Measurements from ENCODE around the gene DNA2.
"Not testable (repeated sequence)": the region's sequence is repeated elsewhere in the genome, so short reads cannot be mapped to it uniquely, and the experiment has no call there.

DNA2 gene

DNA sequence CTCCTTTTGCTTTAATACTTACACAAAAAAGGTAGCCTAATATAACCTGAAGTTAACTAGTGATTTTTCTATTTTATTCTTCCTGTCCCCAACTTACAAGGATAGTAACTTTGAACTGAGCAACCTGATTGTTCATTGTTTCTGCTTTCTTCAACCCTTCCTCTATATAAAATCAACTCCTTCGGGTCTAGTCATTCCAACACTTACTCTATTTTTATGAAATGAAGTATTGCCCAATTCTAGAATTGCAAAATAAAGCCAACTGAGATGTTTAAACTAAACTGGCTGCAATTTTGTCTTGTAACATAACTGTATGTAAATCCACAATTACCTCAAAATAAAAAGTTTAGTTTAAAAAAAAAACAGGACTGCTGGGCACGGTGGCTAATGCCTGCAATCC lies 20.3 kb upstream of the DNA2 start:
- Histone ChIP-seq H3K4me2 (ENCODE audit: low read length) (no peak overlapping the region), H3K9ac (ENCODE audit: low read depth, low read length) (no peak overlapping the region), H3K36me3 (ENCODE audit: insufficient read depth, low read length) (peaks cover 29% of the 10 kb centered on the region), H3K9me3 (replicated peaks; ENCODE audit: low read length) (no peaks in the 10 kb centered on the region), H3K4me3 (ENCODE audit: low read length) (no peak overlapping the region), H3K27me3 (ENCODE audit: control insufficient read depth, insufficient read depth, low read length) (no peaks in the 10 kb centered on the region), H3K4me1 (ENCODE audit: control insufficient read depth, insufficient read depth, low read length) (no peaks in the 10 kb centered on the region)

DNA sequence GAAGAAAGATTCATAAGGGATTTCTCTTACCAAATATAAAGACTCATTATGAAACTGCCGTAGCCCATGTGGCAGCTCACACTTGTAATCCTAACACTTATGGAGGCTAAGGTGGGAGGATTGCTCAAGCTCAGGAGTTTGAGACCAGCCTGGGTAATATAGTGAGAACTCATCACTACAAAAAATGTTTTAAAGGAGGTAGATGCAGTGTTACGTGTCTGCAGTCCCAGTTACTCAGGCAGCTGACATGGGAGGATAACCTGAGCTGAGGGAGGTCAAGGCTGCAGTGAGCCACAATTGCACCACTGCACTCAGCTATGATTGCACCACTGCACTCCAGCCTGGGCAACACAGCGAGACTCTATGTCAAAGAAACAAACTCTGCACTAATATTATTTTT lies 18.1 kb upstream of the DNA2 start:
- Histone ChIP-seq H3K36me3 (ENCODE audit: insufficient read depth, low read length) (peaks cover 27% of the 10 kb centered on the region), H3K4me3 (ENCODE audit: low read length) (no peak overlapping the region), H3K4me2 (ENCODE audit: low read length) (no peak overlapping the region), H3K9ac (ENCODE audit: low read depth, low read length) (no peak overlapping the region), H3K9me3 (replicated peaks; ENCODE audit: low read length) (no peaks in the 10 kb centered on the region), H3K27me3 (ENCODE audit: control insufficient read depth, insufficient read depth, low read length) (no peaks in the 10 kb centered on the region), H3K4me1 (ENCODE audit: control insufficient read depth, insufficient read depth, low read length) (no peaks in the 10 kb centered on the region)

DNA sequence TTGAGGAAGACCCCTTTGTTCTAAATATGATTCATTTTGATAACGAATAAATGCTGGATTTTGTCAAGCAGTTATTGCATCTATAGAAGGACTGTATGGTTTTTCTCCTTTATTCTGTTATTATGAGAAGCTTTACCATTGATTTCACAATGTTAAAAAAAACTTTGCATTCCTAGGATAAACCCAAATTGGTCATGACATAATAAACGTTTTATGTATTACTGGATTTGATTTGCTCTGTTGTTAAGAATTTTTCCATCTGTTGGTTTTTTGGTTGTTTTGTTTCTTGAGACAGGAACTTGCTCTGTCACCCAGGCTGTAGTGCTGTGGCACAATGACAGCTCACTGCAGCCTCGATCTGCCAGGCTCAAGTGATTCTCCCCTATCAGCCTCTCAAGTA lies 2.2 kb upstream of the DNA2 start:
- H3K36me3 ChIP-seq (ENCODE audit: insufficient read depth, low read length): no peaks in the 10 kb centered on the region
- no peak overlapping the region for H3K9ac ChIP-seq (ENCODE audit: low read depth, low read length)
- H3K4me3 ChIP-seq (ENCODE audit: low read length): no peak overlapping the region
- H3K4me2 ChIP-seq (ENCODE audit: low read length): no peak overlapping the region
- no peaks in the 10 kb centered on the region for H3K27me3 ChIP-seq (ENCODE audit: control insufficient read depth, insufficient read depth, low read length)
- no peaks in the 10 kb centered on the region for H3K9me3 ChIP-seq (replicated peaks; ENCODE audit: low read length)
- peaks cover 19% of the 10 kb centered on the region for H3K4me1 ChIP-seq (ENCODE audit: control insufficient read depth, insufficient read depth, low read length)

DNA sequence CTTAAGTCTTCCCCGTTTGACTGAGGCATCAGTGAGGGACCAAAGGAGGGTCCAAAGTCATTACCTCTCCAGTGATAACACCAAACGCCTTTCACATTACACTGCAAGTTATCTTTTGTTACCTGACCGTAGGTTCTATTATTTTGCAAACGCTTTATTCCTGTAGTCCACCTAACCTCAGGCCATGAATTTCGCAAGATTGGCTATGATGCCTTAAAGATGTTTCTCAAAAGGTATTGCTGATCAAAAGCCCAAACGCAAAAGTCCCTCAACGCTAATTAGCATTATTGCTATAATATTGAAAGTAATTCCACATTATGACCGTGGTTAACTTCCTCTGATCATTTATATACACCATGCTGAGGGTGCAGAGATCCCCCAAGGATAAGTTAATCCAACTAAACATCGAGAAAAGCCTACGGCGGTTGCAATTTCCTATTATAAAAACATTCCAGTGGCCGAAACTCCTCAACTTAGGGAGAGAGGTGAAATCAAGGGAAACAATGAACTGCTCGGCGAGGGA lies 649 bp downstream of the DNA2 start:
- H3K36me3 ChIP-seq (ENCODE audit: insufficient read depth, low read length): no peaks in the 10 kb centered on the region
- H3K4me2 ChIP-seq (ENCODE audit: low read length): peak overlapping the region; percentile 87
- peak overlapping the region; percentile 86 for H3K4me3 ChIP-seq (ENCODE audit: low read length)
- peaks cover 19% of the 10 kb centered on the region for H3K4me1 ChIP-seq (ENCODE audit: control insufficient read depth, insufficient read depth, low read length)
- H3K9ac ChIP-seq (ENCODE audit: low read depth, low read length): peak overlapping the region; percentile 84
- no peaks in the 10 kb centered on the region for H3K27me3 ChIP-seq (ENCODE audit: control insufficient read depth, insufficient read depth, low read length)
- H3K9me3 ChIP-seq (replicated peaks; ENCODE audit: low read length): no peaks in the 10 kb centered on the region

DNA sequence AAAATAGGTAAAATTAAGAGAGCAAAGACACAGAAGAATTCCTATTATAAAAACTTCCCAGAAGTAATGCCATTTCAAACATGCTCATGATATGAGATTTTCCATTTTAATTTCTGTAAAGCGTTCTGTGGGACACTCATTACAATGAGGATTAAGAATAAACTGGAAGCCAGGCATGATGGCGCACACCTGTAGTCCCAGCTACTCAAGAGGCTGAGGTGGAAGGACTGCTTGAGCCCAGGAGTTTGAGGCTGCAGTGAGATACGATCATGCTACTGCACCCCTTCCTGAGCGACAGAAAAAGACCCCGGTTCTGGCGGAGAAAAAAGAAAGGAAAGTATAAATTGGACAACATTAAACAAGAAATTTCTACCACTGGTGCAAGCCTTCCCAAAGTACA lies 1.5 kb downstream of the DNA2 start:
- H3K36me3 ChIP-seq (ENCODE audit: insufficient read depth, low read length): peaks cover 3% of the 10 kb centered on the region
- peak overlapping the region; percentile 87 for H3K4me2 ChIP-seq (ENCODE audit: low read length)
- peaks cover 19% of the 10 kb centered on the region for H3K4me1 ChIP-seq (ENCODE audit: control insufficient read depth, insufficient read depth, low read length)
- peak overlapping the region; percentile 86 for H3K4me3 ChIP-seq (ENCODE audit: low read length)
- no peaks in the 10 kb centered on the region for H3K27me3 ChIP-seq (ENCODE audit: control insufficient read depth, insufficient read depth, low read length)
- peak overlapping the region; percentile 84 for H3K9ac ChIP-seq (ENCODE audit: low read depth, low read length)
- no peaks in the 10 kb centered on the region for H3K9me3 ChIP-seq (replicated peaks; ENCODE audit: low read length)

DNA sequence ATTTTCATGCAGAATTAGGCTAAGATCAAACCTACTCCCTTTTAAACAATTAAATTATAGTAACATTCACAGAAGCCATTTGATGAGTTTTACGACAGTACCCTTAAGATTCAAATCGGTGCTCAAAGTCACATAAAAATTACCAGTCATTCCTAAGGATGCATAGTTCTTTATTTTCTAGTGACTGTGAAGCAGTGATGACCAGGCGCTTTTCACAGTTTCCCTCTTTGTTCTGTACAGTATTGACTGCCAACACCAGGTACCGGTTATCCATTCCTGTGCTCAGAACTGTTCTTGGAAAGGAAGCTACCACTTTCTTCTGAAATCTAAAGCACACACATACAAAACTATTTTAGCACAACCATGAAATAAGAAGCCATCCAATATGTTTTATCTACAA lies 1.9 kb downstream of the DNA2 start:
- Histone ChIP-seq H3K27me3 (ENCODE audit: control insufficient read depth, insufficient read depth, low read length) (no peaks in the 10 kb centered on the region), H3K4me2 (ENCODE audit: low read length) (peak overlapping the region; percentile 87), H3K9me3 (replicated peaks; ENCODE audit: low read length) (no peaks in the 10 kb centered on the region), H3K4me1 (ENCODE audit: control insufficient read depth, insufficient read depth, low read length) (peaks cover 19% of the 10 kb centered on the region), H3K4me3 (ENCODE audit: low read length) (no peak overlapping the region), H3K36me3 (ENCODE audit: insufficient read depth, low read length) (peaks cover 4% of the 10 kb centered on the region), H3K9ac (ENCODE audit: low read depth, low read length) (peak overlapping the region; percentile 84)

DNA sequence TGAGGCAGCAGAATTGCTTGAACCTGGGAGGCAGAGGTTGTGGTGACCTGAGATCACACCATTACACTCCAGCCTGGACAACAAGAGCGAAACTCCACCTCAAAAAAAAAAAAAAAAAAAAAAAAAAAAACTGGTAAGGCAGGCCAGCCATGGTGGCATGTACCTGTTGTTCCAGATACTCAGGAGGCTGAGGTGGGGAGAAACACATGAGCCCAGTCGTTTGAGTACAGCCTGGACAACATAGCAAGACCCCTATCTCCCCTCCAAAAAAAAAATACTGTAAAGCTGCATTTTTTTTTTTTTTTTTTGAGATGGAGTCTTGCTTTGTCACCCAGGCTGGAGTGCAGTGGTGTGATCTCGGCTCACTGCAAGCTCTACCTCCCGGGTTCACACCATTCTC lies 7.0 kb downstream of the DNA2 start:
- not testable (repeated sequence) for H3K4me1 ChIP-seq (ENCODE audit: control insufficient read depth, insufficient read depth, low read length); H3K9ac ChIP-seq (ENCODE audit: low read depth, low read length); H3K36me3 ChIP-seq (ENCODE audit: insufficient read depth, low read length); H3K4me2 ChIP-seq (ENCODE audit: low read length); H3K4me3 ChIP-seq (ENCODE audit: low read length); H3K27me3 ChIP-seq (ENCODE audit: control insufficient read depth, insufficient read depth, low read length); H3K9me3 ChIP-seq (replicated peaks; ENCODE audit: low read length)

DNA sequence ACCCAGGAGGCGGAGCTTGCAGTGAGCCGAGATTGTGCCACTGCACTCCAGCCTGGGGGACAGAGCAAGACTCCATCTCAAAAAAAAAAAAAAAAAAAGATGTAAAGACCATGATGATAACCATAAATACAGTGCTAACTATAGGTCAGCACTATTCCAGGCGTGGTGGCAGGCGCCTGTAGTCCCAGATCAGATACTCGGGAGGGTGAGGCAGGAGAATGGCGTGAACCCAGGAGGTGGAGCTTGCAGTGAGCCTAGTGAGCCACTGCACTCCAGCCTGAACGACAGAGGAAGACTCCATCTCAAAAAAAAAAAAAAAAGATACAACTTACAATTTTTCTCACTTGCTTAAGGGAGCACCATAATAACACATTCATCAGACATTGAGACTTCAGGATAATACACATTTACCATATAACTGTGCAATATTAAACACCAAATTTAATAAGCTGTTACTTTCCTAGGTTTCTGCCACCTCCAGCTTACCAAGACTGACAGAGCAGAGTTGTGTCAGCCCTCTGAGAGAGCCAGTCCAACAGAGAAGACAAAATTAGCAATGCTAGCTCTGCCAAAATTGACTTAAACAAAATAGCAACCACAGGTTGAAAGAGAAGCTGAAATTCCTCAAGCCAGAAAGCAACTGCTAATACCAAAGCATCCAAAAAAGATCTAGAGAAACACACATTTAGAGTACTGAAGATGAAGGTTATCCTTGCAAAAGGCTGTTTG lies 8.2 kb downstream of the DNA2 start:
- H3K9me3 ChIP-seq (replicated peaks; ENCODE audit: low read length): no peaks in the 10 kb centered on the region
- peaks cover 12% of the 10 kb centered on the region for H3K36me3 ChIP-seq (ENCODE audit: insufficient read depth, low read length)
- no peak overlapping the region for H3K4me3 ChIP-seq (ENCODE audit: low read length)
- H3K4me1 ChIP-seq (ENCODE audit: control insufficient read depth, insufficient read depth, low read length): no peaks in the 10 kb centered on the region
- no peaks in the 10 kb centered on the region for H3K27me3 ChIP-seq (ENCODE audit: control insufficient read depth, insufficient read depth, low read length)
- no peak overlapping the region for H3K9ac ChIP-seq (ENCODE audit: low read depth, low read length)
- no peak overlapping the region for H3K4me2 ChIP-seq (ENCODE audit: low read length)

DNA sequence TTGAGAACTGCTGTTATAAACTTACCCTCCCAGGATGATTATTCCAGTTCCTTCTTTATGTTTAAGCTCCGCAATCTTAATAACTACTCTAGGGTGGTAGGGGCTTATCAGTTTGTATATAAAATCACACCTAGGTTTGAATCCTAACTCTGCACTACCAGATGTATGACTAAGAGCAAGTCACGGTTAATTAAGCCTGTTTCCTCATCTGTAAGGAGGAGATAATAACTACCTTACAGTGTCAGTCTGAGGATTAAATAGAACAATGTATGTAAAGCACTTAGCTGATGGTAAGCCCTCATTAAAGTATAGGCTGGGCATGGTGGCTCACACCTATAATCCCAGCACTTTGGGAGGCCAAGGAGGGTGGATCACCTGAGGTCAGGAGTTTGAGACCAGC lies 9.2 kb downstream of the DNA2 start:
- no peaks in the 10 kb centered on the region for H3K9me3 ChIP-seq (replicated peaks; ENCODE audit: low read length)
- H3K4me2 ChIP-seq (ENCODE audit: low read length): no peak overlapping the region
- peaks cover 12% of the 10 kb centered on the region for H3K36me3 ChIP-seq (ENCODE audit: insufficient read depth, low read length)
- H3K9ac ChIP-seq (ENCODE audit: low read depth, low read length): no peak overlapping the region
- H3K4me3 ChIP-seq (ENCODE audit: low read length): no peak overlapping the region
- no peaks in the 10 kb centered on the region for H3K4me1 ChIP-seq (ENCODE audit: control insufficient read depth, insufficient read depth, low read length)
- H3K27me3 ChIP-seq (ENCODE audit: control insufficient read depth, insufficient read depth, low read length): no peaks in the 10 kb centered on the region

DNA sequence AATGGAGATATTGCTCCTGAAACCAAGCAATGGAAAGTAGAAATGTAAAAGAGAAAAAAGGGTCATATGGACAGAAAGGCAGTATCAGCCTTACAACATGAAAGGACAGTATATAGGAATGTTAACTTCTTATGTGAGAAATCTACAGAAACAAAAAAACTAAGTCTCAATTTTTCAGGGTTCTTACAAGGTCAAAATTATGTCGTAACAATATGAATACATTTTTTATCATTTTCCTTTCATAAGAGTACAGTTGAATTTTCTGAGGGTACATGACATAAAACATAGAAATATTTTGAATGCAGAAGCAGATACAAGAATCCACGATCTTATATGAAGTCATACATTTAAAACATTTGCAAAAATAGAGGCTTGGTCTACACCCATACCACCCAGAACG lies 10.7 kb downstream of the DNA2 start:
- Histone ChIP-seq H3K4me3 (ENCODE audit: low read length) (no peak overlapping the region), H3K27me3 (ENCODE audit: control insufficient read depth, insufficient read depth, low read length) (no peaks in the 10 kb centered on the region), H3K9me3 (replicated peaks; ENCODE audit: low read length) (no peaks in the 10 kb centered on the region), H3K9ac (ENCODE audit: low read depth, low read length) (no peak overlapping the region), H3K36me3 (ENCODE audit: insufficient read depth, low read length) (peaks cover 12% of the 10 kb centered on the region), H3K4me1 (ENCODE audit: control insufficient read depth, insufficient read depth, low read length) (no peaks in the 10 kb centered on the region), H3K4me2 (ENCODE audit: low read length) (no peak overlapping the region)

DNA sequence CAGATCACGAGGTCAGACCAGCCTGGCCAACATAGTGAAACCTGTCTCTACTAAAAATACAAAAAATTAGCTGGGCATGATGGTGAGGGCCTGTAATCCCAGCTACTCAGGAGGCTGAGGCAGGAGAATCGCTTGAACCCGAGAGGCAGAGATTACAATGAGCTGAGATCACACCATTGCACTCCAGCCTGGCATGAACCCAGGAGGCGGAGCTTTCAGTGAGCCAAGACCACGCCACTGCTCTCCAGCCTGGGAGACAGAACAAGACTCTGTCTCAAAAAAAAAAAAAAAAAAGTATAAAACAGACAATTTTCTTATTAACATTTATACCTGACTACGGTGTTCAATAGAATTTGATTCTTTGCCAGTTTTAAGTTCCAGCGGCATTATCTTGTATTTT lies 22.1 kb downstream of the DNA2 start:
- not testable (repeated sequence) for H3K9me3 ChIP-seq (replicated peaks; ENCODE audit: low read length)

DNA sequence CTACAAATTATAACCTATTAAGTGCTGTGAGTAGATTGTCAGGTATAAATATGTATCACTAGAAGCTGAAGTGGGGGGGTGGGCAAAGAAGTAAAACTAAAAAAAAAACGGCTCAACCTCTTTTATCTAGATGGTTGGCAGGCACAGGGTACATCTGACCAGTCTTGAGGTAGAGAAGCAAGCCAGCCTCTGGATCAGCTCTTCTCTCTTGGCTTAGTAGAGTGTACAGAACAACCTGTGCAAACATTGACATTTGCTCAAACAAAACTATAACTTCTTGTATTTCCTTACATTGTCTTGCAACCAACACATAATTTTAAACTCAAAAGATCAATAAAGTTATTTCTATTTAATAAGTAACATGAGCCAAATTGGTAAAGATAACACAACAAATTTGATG lies 25.6 kb downstream of the DNA2 start:
- H3K27me3 ChIP-seq (ENCODE audit: control insufficient read depth, insufficient read depth, low read length): no peaks in the 10 kb centered on the region
- no peak overlapping the region for H3K4me3 ChIP-seq (ENCODE audit: low read length)
- peaks cover 3% of the 10 kb centered on the region for H3K36me3 ChIP-seq (ENCODE audit: insufficient read depth, low read length)
- H3K9me3 ChIP-seq (replicated peaks; ENCODE audit: low read length): no peaks in the 10 kb centered on the region
- H3K4me1 ChIP-seq (ENCODE audit: control insufficient read depth, insufficient read depth, low read length): no peaks in the 10 kb centered on the region
- H3K4me2 ChIP-seq (ENCODE audit: low read length): no peak overlapping the region
- H3K9ac ChIP-seq (ENCODE audit: low read depth, low read length): no peak overlapping the region

More for the DNA sequence above, 22.1 kb downstream of the DNA2 start:
- not testable (repeated sequence) for H3K36me3 ChIP-seq (ENCODE audit: insufficient read depth, low read length); H3K4me2 ChIP-seq (ENCODE audit: low read length); H3K4me1 ChIP-seq (ENCODE audit: control insufficient read depth, insufficient read depth, low read length); H3K9ac ChIP-seq (ENCODE audit: low read depth, low read length); H3K4me3 ChIP-seq (ENCODE audit: low read length); H3K27me3 ChIP-seq (ENCODE audit: control insufficient read depth, insufficient read depth, low read length)
